Measurements from ENCODE around the gene GRK2.

DNA sequence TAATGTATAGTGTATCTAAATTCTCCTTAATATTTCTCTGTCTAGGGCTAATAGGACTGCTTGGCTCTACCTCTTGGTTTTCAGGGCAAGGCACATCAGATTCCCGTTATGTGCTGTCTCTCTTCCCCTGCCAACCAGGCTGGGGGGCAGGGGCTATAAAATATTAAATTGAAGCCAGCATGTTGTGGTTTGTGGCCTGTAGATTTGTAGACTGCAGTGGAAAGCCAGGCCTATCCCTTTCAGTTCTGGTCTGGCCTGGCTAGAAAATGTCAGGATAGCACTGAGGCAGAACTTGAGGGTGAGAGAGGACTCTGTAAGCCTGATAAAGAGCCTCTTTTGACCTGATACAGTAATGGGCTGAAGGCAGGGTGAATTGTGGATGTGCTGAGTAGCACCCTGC lies 14.4 kb upstream of the GRK2 start:
- TF ChIP-seq, protein P1, sequence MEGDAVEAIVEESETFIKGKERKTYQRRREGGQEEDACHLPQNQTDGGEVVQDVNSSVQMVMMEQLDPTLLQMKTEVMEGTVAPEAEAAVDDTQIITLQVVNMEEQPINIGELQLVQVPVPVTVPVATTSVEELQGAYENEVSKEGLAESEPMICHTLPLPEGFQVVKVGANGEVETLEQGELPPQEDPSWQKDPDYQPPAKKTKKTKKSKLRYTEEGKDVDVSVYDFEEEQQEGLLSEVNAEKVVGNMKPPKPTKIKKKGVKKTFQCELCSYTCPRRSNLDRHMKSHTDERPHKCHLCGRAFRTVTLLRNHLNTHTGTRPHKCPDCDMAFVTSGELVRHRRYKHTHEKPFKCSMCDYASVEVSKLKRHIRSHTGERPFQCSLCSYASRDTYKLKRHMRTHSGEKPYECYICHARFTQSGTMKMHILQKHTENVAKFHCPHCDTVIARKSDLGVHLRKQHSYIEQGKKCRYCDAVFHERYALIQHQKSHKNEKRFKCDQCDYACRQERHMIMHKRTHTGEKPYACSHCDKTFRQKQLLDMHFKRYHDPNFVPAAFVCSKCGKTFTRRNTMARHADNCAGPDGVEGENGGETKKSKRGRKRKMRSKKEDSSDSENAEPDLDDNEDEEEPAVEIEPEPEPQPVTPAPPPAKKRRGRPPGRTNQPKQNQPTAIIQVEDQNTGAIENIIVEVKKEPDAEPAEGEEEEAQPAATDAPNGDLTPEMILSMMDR (conservative IDR thresholded peaks at IDR 0.05; ENCODE audit: low read depth, low read length) = no peak
- TF ChIP-seq EZH2 (IDR thresholded peaks at IDR 0.05; ENCODE audit: borderline replicate concordance, low read depth, low read length, poor library complexity, severe bottlenecking) = no peak

Data from A673 (cell line).